Endothelial cell of umbilical vein (primary cell): ENCODE data around the gene VDAC2. TPM values are rescaled to one million over a fixed set of nuclear protein-coding genes. Genes with fewer than 3 reads are reported as not detected.

Experiments used
- BruUV-seq: library from RNA; stranded (reverse); fragments of 400-500 nt; replicated peaks from 2 replicates; lab custom pipeline; 2021; lab: Mats Ljungman, UMichigan
- CTCF ChIA-PET: fragments of 300-600, 350-600 bp; sonication (Branson Sonifier 250); formaldehyde crosslinking; loops from one replicate; lab custom pipeline; 2021; ENCODE audit warnings: antibody characterized with exemption, inconsistent platforms; lab: Charles Lee
- POLR2A ChIA-PET: fragments of 300-600, 350-600 bp; sonication (Branson Sonifier 250); formaldehyde crosslinking; loops from one replicate; lab custom pipeline; 2021; ENCODE audit warnings: antibody characterized with exemption, inconsistent platforms; lab: Charles Lee
- DNase-seq: peaks from one replicate; pipeline ENCODE4 v3.0.0-alpha.2; 2011; ENCODE audit warnings: low read depth, low spot score
- FAIRE-seq: peaks from 2 replicates; lab custom pipeline; 2011; peaks lifted over from hg19 to GRCh38; lab: Jason Lieb, UNC
- H2AFZ ChIP-seq: 2 replicates; pipeline ENCODE4 v1.6.0; 2012; ENCODE audit warnings: low read depth, low read length, control low read depth, inconsistent platforms
- H3K27ac ChIP-seq: 2 replicates; pipeline ENCODE4 v1.5.1; 2011; ENCODE audit warnings: low read depth, mild to moderate bottlenecking, control low read depth, low read length, moderate library complexity; ENCODE audit not compliant: insufficient read depth
- H3K27me3 ChIP-seq, 2 experiments: 2 replicates each; pipeline versions ENCODE4 v1.6.0 to v1.6.1; 2011; ENCODE audit warnings: low read length in 2 of 2, mixed read lengths in 1 of 2; ENCODE audit not compliant: control insufficient read depth in 2 of 2, insufficient read depth in 2 of 2
- H3K36me3 ChIP-seq, 2 experiments: 2 replicates in 1 of 2; 3 replicates in 1 of 2; pipeline ENCODE4 v1.5.1; 2011; ENCODE audit warnings: low read length in 2 of 2, mild to moderate bottlenecking in 1 of 2, moderate library complexity in 1 of 2; ENCODE audit not compliant: control insufficient read depth in 2 of 2, insufficient read depth in 2 of 2; ENCODE audit errors: extremely low read depth in 1 of 2
- H3K4me1 ChIP-seq: 3 replicates; pipeline ENCODE4 v1.5.1; 2011; ENCODE audit warnings: mild to moderate bottlenecking, low read length; ENCODE audit not compliant: control insufficient read depth, insufficient read depth; ENCODE audit errors: extremely low read depth
- H3K4me2 ChIP-seq: 2 replicates; pipeline ENCODE4 v1.6.1; 2011; ENCODE audit warnings: low read length, control low read depth, mixed read lengths; ENCODE audit not compliant: insufficient read depth
- H3K4me3 ChIP-seq, 3 experiments: fragments of 200-600 bp in 1 of 3; sonication (generic), shearing (Covaris generic) in 1 of 3; replicated peaks in 1 of 3; 2 replicates each; pipeline ENCODE4 v1.5.1; 2011 to 2016; ENCODE audit warnings: control low read depth in 3 of 3, low read length in 3 of 3, mild to moderate bottlenecking in 2 of 3, inconsistent platforms in 1 of 3, low read depth in 1 of 3, moderate library complexity in 1 of 3; ENCODE audit not compliant: insufficient read depth in 1 of 3
- H3K79me2 ChIP-seq: 2 replicates; pipeline ENCODE4 v1.6.0; 2012; ENCODE audit warnings: low read length, inconsistent platforms; ENCODE audit not compliant: control insufficient read depth, insufficient read depth
- H3K9ac ChIP-seq: replicated peaks from 2 replicates; pipeline ENCODE3; 2011; ENCODE audit warnings: low read length, control low read depth; ENCODE audit not compliant: insufficient read depth; ENCODE audit errors: extremely low read depth
- H3K9me1 ChIP-seq: replicated peaks from 3 replicates; pipeline ENCODE4 v1.6.0; 2011; ENCODE audit warnings: mild to moderate bottlenecking, low read length; ENCODE audit not compliant: control insufficient read depth, insufficient read depth; ENCODE audit errors: extremely low read depth
- H3K9me3 ChIP-seq: replicated peaks from 2 replicates; pipeline ENCODE4 v1.5.1; 2012; ENCODE audit warnings: low read length, inconsistent platforms; ENCODE audit not compliant: control insufficient read depth, insufficient read depth
- H4K20me1 ChIP-seq: replicated peaks from 2 replicates; pipeline ENCODE3; 2011; ENCODE audit warnings: mild to moderate bottlenecking, low read length; ENCODE audit not compliant: control insufficient read depth, insufficient read depth; ENCODE audit errors: extremely low read depth
- CTCF ChIP-seq, 2 donors: IDR thresholded peaks; 1 replicate in 1 of 2; 2 replicates in 1 of 2; pipeline ENCODE4 v1.5.1; 2011; ENCODE audit warnings: low read length in 2 of 2, mild to moderate bottlenecking in 2 of 2, moderate library complexity in 2 of 2, control low read depth in 1 of 2, inconsistent platforms in 1 of 2, low read depth in 1 of 2; ENCODE audit not compliant: insufficient read depth in 1 of 2; ENCODE audit errors: extremely low read depth in 1 of 2
- EZH2 ChIP-seq: IDR thresholded peaks from 2 replicates; pipeline ENCODE4 v1.6.1; 2012; ENCODE audit warnings: borderline replicate concordance, low read depth, mild to moderate bottlenecking, moderate library complexity, low read length, inconsistent platforms; ENCODE audit not compliant: severe bottlenecking
- FOS ChIP-seq: IDR thresholded peaks from 2 replicates; pipeline ENCODE4 v1.6.1; 2011; ENCODE audit warnings: mild to moderate bottlenecking, low read length, moderate library complexity, borderline replicate concordance; ENCODE audit not compliant: insufficient read depth
- GATA2 ChIP-seq: IDR thresholded peaks from 2 replicates; pipeline ENCODE4 v1.7.0; 2011; ENCODE audit warnings: low read depth, mild to moderate bottlenecking, moderate library complexity, mixed read lengths, low read length; ENCODE audit not compliant: insufficient read length, insufficient read depth
- JUN ChIP-seq: IDR thresholded peaks from 2 replicates; pipeline ENCODE4 v1.6.1; 2011; ENCODE audit warnings: borderline replicate concordance, low read depth; ENCODE audit not compliant: insufficient read length, insufficient read depth
- MAX ChIP-seq: IDR thresholded peaks from 2 replicates; pipeline ENCODE4 v1.6.1; 2011; ENCODE audit not compliant: insufficient read depth, insufficient read length
- MYC ChIP-seq: IDR thresholded peaks from one replicate; pipeline ENCODE4 v1.6.1; 2011; ENCODE audit warnings: mild to moderate bottlenecking, low read depth, low read length
- POLR2A ChIP-seq: IDR thresholded peaks from 2 replicates; pipeline ENCODE4 v1.6.1; 2012; ENCODE audit warnings: low read depth, mild to moderate bottlenecking, control low read depth, low read length
- POLR2AphosphoS5 ChIP-seq: IDR thresholded peaks from 2 replicates; pipeline ENCODE4 v1.6.1; 2012; ENCODE audit warnings: low read depth, mild to moderate bottlenecking, control low read depth, low read length, moderate library complexity; ENCODE audit not compliant: insufficient read depth
- dilution Hi-C: fragments of 300-500 bp; cut with MboI; formaldehyde crosslinking; loops from one replicate; pipeline ENCODE4 v1.15.0; 2019; ENCODE audit warnings: low sequenced_read_pairs; ENCODE audit not compliant: extremely low pct_ligation_motif_present
- intact Hi-C: fragments of 100-400 bp; cut with micrococcal nuclease; formaldehyde crosslinking; loops from one replicate; pipeline ENCODE4 v1.10.0; 2022
- polyA plus RNA-seq, 4 experiments: library from polyadenylated mRNA; depleted of rRNA in 3 of 4; stranded (reverse) in 3 of 4; unstranded in 1 of 4; fragments of >200 nt; gene quantifications; 2 replicates each; pipeline versions ENCODE4 v1.2.1 to v1.2.3, GENCODE V29; 2011 to 2012; ENCODE audit warnings: missing spikeins in 1 of 4
- total RNA-seq: library from RNA; stranded (reverse); gene quantifications from 2 replicates; pipeline ENCODE4 v1.2.3, GENCODE V29; 2021

VDAC2 gene
- total and polyA plus RNA-seq, 2 donors (not counting 3 experiments of a cell fraction or from before 2014, with no cell fraction given) = 89.3 to 222 TPM

- H4K20me1 ChIP-seq = no peaks in the 10 kb centered on the region
- H3K27ac ChIP-seq = no peak overlapping the region
- H3K9ac ChIP-seq = no peak overlapping the region
- H3K9me3 ChIP-seq = no peaks in the 10 kb centered on the region
- no peaks in the 10 kb centered on the region for H3K4me1 ChIP-seq
- H3K36me3 ChIP-seq = no peaks in the 10 kb centered on the region
- H3K9me1 ChIP-seq = no peaks in the 10 kb centered on the region
- POLR2A ChIA-PET = no interaction called here
- intact Hi-C loops (no loop called here), dilution Hi-C loops (no loop called here)
- no peak overlapping the region for H3K4me3 ChIP-seq
- H2AFZ ChIP-seq = no peak overlapping the region
- FAIRE-seq (no peak), DNase-seq (no peak)
- no TSS peak for BruUV-seq
- TF ChIP-seq CTCF (IDR thresholded peaks at IDR 0.05; ENCODE audit: extremely low read depth in 1 of 2, insufficient read depth in 1 of 2, low read depth in 1 of 2, low read length in 2 of 2) (no peak), MYC (no peak), MAX (no peak)
- H3K27me3 ChIP-seq = no peaks in the 10 kb centered on the region
- CTCF ChIA-PET = interaction anchor here (0.9 to 2.8 kb wide), 3 partner anchors 8 to 34 kb away, joined by 4 to 13 read pairs (median 4); partner anchors contain the start of genes COMTD1 and VDAC2
- H3K79me2 ChIP-seq = no peaks in the 10 kb centered on the region
- H3K4me2 ChIP-seq = no peak overlapping the region
Measured at GRCh38 chr10:75201793-75202307, 8.7 kb upstream of the VDAC2 start.

DNA sequence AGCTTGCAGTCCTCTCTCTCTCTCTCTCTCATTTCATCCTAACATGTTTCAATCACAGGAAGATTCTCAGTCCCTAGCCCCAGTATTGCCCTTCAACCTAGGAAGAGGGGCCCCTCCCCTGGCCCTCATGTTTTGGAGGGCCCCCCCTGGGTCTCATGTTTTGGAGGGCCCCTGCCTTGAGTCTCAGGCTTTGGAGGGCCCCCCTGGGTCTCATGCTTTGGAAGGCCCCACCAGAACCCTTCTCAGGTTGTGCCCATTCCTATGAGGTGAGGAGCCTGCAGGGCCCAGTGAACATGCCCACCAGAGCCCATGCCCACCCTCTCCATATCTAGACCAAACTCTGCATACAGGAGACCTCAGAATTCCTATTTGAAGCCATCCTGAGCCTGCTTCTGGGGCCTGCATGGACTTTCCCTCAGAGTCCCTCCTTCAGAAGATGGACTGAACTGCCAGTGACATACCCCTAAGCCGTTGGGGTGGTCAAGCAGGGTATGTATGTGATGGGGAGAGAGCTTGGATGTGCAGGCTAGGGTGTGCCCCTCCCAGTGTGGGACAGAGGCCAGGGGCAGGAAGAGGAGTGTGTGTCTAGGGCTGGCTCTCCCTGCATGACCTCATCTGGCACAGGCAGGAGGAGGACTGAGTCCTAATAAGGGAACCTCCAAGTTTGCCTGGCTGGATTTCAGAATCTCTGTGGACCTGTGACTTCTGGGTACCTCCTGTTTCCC lies 8.1 kb upstream of the VDAC2 start:
- Histone ChIP-seq H3K9ac (no peak overlapping the region), H3K27ac (no peak overlapping the region)
- POLR2A ChIA-PET = no interaction called here

More for the DNA sequence above, 8.1 kb upstream of the VDAC2 start:
- Histone ChIP-seq H3K4me2 (no peak overlapping the region), H3K27me3 (no peaks in the 10 kb centered on the region), H3K4me1 (no peaks in the 10 kb centered on the region), H3K9me1 (no peaks in the 10 kb centered on the region), H3K36me3 (no peaks in the 10 kb centered on the region), H4K20me1 (no peaks in the 10 kb centered on the region), H3K4me3 (no peak overlapping the region), H2AFZ (no peak overlapping the region), H3K9me3 (no peaks in the 10 kb centered on the region), H3K79me2 (no peaks in the 10 kb centered on the region)
- TF ChIP-seq MYC (no peak), POLR2AphosphoS5 (no peak), MAX (no peak), GATA2 (no peak), FOS (no peak), EZH2 (no peak), POLR2A (no peak), JUN (no peak), CTCF (IDR thresholded peaks at IDR 0.05; ENCODE audit: extremely low read depth in 1 of 2, insufficient read depth in 1 of 2, low read depth in 1 of 2, low read length in 2 of 2) (no peak)
- intact Hi-C loops (no loop called here), dilution Hi-C loops (no loop called here)
- DNase-seq (no peak), FAIRE-seq (no peak)
- CTCF ChIA-PET = interaction anchor here (0.9 kb wide), 1 partner anchor 33 kb away, joined by 4 read pairs; the partner anchor contains the start of gene COMTD1
- no TSS peak for BruUV-seq
